Stomach (tissue), 9 donors: ENCODE results near the gene SECISBP2. TPM values are rescaled to one million over a fixed set of nuclear protein-coding genes. Genes with fewer than 3 reads are reported as not detected.

ENCODE experiments used
- DNase-seq, 2 donors: peaks; one replicate each; pipeline versions ENCODE4 v3.0.0 to v3.0.0-alpha.2; 2013 to 2019
- H3K27ac ChIP-seq, 5 donors: fragments of 200-600 bp in 4 of 5; sonication (generic) in 4 of 5; one replicate each; pipeline ENCODE4 v1.5.1; 2013 to 2019; ENCODE audit warnings: mild to moderate bottlenecking in 1 of 5, moderate library complexity in 1 of 5
- H3K27me3 ChIP-seq, 3 donors: fragments of 200-600 bp; sonication (generic); one replicate each; pipeline ENCODE4 v1.5.1; 2017 to 2019; ENCODE audit warnings: mixed run types in 1 of 3
- H3K36me3 ChIP-seq, 4 donors: fragments of 200-600 bp; sonication (generic); 1 replicate in 3 of 4; 2 replicates in 1 of 4; pipeline ENCODE4 v1.5.1; 2016 to 2019
- H3K4me1 ChIP-seq, 4 donors: fragments of 200-600 bp; sonication (generic); one replicate each; pipeline ENCODE4 v1.5.1; 2016 to 2019
- H3K4me3 ChIP-seq, 4 donors: fragments of 200-600 bp; sonication (generic) in 3 of 4; one replicate each; pipeline ENCODE4 v1.5.1; 2016 to 2019; ENCODE audit warnings: mild to moderate bottlenecking in 1 of 4
- H3K9me3 ChIP-seq, 4 donors: fragments of 200-600 bp; sonication (generic); one replicate each; pipeline ENCODE4 v1.5.1; 2016 to 2019
- EP300 ChIP-seq: sonication (generic); formaldehyde crosslinking; IDR thresholded peaks from one replicate; pipeline ENCODE4 v1.6.1; 2017; ENCODE audit warnings: antibody characterized with exemption
- POLR2A ChIP-seq, 4 donors: fragments of 450-650 bp; IDR thresholded peaks; one replicate each; pipeline ENCODE4 v1.6.1; 2016; ENCODE audit warnings: antibody characterized with exemption in 4 of 4, control low read depth in 2 of 4, mild to moderate bottlenecking in 1 of 4, moderate library complexity in 1 of 4
- POLR2AphosphoS5 ChIP-seq, 3 donors: sonication (generic); formaldehyde crosslinking; IDR thresholded peaks; one replicate each; pipeline ENCODE4 v1.6.1; 2016; ENCODE audit warnings: antibody characterized with exemption in 3 of 3
- WGBS, 5 donors: extraction: QIAGEN DNeasy Blood & Tissue Kit in 3 of 5; methylation state at CpG; one replicate each; pipeline versions ENCODE4 v1.1.5 to v1.1.7; 2013 to 2018; 5-methylcytosine and 5-hydroxymethylcytosine counted together
- intact Hi-C: fragments of 100-400 bp; cut with DNase I; formaldehyde crosslinking; loops from one replicate; pipeline ENCODE4 v1.15.1; 2023; ENCODE audit warnings: low total_unique reads
- polyA plus RNA-seq, 3 donors: library from polyadenylated mRNA; stranded (reverse); fragments of 200-250 nt; gene quantifications; one replicate each; pipeline ENCODE4 v1.2.3, GENCODE V29; 2013
- small RNA-seq, 4 donors: library from RNA; depleted of rRNA; stranded (forward); fragments of <200 nt; gene quantifications; one replicate each; pipeline ENCODE3, GENCODE V24; 2016
- total RNA-seq, 5 donors: library from RNA; depleted of rRNA; stranded (reverse); fragments of >200 nt; gene quantifications; one replicate each; pipeline versions ENCODE4 v1.1.0 to v1.2.3, GENCODE V29; 2014 to 2016
- donor health status: healthy with polysubstance abuse.
- donor health status: Bipolar disorder and iron deficiency.
- donor health status: healthy.

Gene SECISBP2
- total and polyA plus RNA-seq, 8 donors: 18.1 to 136 (median 70.3) TPM

DNA sequence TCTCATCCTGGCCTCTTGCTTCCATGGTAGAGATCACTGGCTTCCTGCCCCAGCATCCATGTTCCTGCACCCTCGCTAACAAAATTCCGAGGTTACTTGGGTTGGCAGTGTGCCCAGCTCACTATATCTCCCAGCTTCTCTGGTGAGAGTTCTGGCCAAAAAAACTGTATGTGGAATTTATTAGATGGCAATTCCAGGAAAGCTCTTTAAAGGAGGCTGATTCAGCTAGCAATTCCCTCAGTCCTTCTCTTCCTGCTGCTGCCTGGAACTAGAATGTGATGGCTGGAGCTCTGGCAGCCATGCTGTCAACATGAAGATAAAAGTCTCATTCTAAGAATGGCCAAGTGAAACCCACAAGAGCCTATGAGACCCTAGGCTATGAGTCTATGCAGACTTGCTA is 88.8 kb downstream of the SECISBP2 start:
- intact Hi-C loops: no loop called here
- DNase-seq: no peak
- peaks cover 0 to 6% (median 0%) of the 10 kb centered on the region in 4 donors for H3K9me3 ChIP-seq
- peaks cover 3 to 47% (median 16%) of the 10 kb centered on the region in 4 donors for H3K4me1 ChIP-seq
- TF ChIP-seq POLR2AphosphoS5 (IDR thresholded peaks at IDR 0.05): no peak
- TF ChIP-seq EP300: no peak
- peak overlapping the region in 2 of 5 donors; percentile 25 to 69 for H3K27ac ChIP-seq
- no peak overlapping the region for H3K4me3 ChIP-seq
- WGBS, 5 donors: 17 to 38% (median 22%) methylated on average over 2 of the region's 2 CpGs
- H3K27me3 ChIP-seq: no peaks in the 10 kb centered on the region
- H3K36me3 ChIP-seq: peaks cover 0 to 38% (median 31%) of the 10 kb centered on the region in 4 donors

DNA sequence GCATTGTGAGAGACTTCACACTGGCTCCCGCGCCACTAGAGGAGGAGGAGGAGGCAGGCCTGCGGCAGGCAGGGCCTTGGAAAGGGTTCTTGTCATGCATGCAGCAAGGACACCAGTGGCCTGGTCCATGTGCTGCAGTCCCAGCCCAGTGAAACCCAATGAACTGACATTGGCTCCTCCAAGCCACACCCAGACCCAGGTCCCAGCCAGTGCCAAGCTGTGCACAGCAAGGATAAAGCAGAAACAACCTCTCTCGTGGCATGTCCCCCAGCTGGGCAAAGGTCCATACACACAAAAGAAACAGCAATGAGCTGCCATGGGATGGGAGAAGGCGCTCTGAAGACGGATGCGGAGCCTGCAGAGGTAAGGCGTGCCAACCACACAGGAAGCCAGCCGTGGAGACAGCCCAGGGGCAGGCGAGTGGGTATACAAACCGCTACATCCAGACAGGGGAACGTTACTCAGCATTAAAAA is 90.4 kb downstream of the SECISBP2 start:
- intact Hi-C loops: no loop called here
- 56 to 73% (median 62%) methylated on average over 11 to 12 of the region's 12 CpGs for WGBS, 5 donors
- Histone ChIP-seq H3K27ac (peak overlapping the region in 1 of 5 donors; percentile 52), H3K36me3 (peaks cover 0 to 31% (median 21%) of the 10 kb centered on the region in 4 donors), H3K27me3 (no peaks in the 10 kb centered on the region), H3K4me3 (no peak overlapping the region), H3K9me3 (peaks cover 0 to 6% (median 0%) of the 10 kb centered on the region in 4 donors), H3K4me1 (peaks cover 3 to 47% (median 16%) of the 10 kb centered on the region in 4 donors)
- TF ChIP-seq POLR2A (IDR thresholded peaks at IDR 0.05): no peak
- peak in 1 of 2 donors; percentile 43 for DNase-seq

Small RNAs within 50 kb of the gene (small RNA-seq; reads per million reads assigned to genes)
- gene MIR3153: 0 reads per million in 4 donors

Other genes starting within 250 kb of the SECISBP2 start
- 1 to 10 TPM in 4 of 5 donors, under 1 TPM in 1; 0.89 to 1.7 (median 1.2) TPM for gene SHC3, start 139.7 kb upstream of the SECISBP2 start, total RNA-seq
- under 1 TPM; 0.15 to 0.81 (median 0.33) TPM for gene SHC3, start 139.7 kb upstream of the SECISBP2 start, polyA plus RNA-seq
- 10 to 100 TPM in 2 of 5 donors, 1 to 10 TPM in 1, not detected in 2; 1.4 to 34.7 (median 25.4) TPM for gene CKS2, start 7.3 kb upstream of the SECISBP2 start, total RNA-seq
- 10 to 100 TPM; 43.5 to 84.0 (median 76.6) TPM for gene CKS2, start 7.3 kb upstream of the SECISBP2 start, polyA plus RNA-seq
- gene SEMA4D, start 179.6 kb downstream of the SECISBP2 start, total RNA-seq: 10 to 100 TPM; 11.1 to 43.3 (median 28.8) TPM
- 10 to 100 TPM in 1 of 3 donors, 1 to 10 TPM in 2; 4.9 to 10.9 (median 8.4) TPM for gene SEMA4D, start 179.6 kb downstream of the SECISBP2 start, polyA plus RNA-seq